Skeletal muscle cell (primary cell): ENCODE results near the gene UBXN7.
A peak's percentile ranks its signal among the peaks of the same experiment; 100 is the strongest.
"Not testable (repeated sequence)": the region's sequence is repeated elsewhere in the genome, so short reads cannot be mapped to it uniquely, and the experiment has no call there.

ENCODE experiments used
- DNase-seq: peaks from one replicate; pipeline ENCODE4 v3.0.0-alpha.2; 2010; ENCODE audit warnings: low read depth
- H3K4me3 ChIP-seq: 2 replicates; pipeline ENCODE4 v1.5.1; 2011; ENCODE audit warnings: low read depth, mild to moderate bottlenecking, control low read depth, low read length, moderate library complexity

The UBXN7 gene

DNA sequence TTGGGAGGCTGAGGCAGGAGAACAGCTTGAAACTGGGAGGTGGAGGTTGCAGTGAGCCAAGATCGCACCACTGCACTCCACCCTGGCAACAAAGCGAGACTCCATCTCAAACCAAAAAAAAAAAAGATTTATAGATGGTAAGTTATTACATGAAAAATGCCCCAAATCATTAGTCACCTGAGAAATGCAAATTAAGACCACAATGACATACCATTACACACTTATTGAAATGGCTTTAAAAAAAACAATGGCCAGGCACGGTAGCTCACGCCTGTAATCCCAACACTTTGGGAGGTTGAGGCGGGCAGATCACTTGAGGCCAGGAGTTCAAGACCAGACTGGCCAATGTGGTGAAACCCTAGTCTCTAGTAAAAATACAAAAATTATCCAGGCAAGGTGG lies 10.6 kb downstream of the UBXN7 start:
- DNase-seq, H3K4me3 ChIP-seq: not testable (repeated sequence)

- no peak overlapping the region for H3K4me3 ChIP-seq
- DNase-seq, result no peak
Observed at GRCh38 chr3:196419386-196419785, 12.8 kb downstream of the UBXN7 start.

- no peak overlapping the region for H3K4me3 ChIP-seq
- no peak for DNase-seq
Observed at GRCh38 chr3:196418601-196419000, 13.6 kb downstream of the UBXN7 start.

GRCh38 chr3:196414469-196414868 lies 17.8 kb downstream of the UBXN7 start:
- no peak for DNase-seq
- no peak overlapping the region for H3K4me3 ChIP-seq

- no peak for DNase-seq
Observed at GRCh38 chr3:196412704-196413103, 19.5 kb downstream of the UBXN7 start.

GRCh38 chr3:196409409-196409808 lies 22.8 kb downstream of the UBXN7 start:
- no peak for DNase-seq
- no peak overlapping the region for H3K4me3 ChIP-seq

More at GRCh38 chr3:196412704-196413103, 19.5 kb downstream of the UBXN7 start:
- no peak overlapping the region for H3K4me3 ChIP-seq

GRCh38 chr3:196408565-196409300 lies 23.5 kb downstream of the UBXN7 start:
- H3K4me3 ChIP-seq, result no peak overlapping the region
- DNase-seq, result no peak

DNA sequence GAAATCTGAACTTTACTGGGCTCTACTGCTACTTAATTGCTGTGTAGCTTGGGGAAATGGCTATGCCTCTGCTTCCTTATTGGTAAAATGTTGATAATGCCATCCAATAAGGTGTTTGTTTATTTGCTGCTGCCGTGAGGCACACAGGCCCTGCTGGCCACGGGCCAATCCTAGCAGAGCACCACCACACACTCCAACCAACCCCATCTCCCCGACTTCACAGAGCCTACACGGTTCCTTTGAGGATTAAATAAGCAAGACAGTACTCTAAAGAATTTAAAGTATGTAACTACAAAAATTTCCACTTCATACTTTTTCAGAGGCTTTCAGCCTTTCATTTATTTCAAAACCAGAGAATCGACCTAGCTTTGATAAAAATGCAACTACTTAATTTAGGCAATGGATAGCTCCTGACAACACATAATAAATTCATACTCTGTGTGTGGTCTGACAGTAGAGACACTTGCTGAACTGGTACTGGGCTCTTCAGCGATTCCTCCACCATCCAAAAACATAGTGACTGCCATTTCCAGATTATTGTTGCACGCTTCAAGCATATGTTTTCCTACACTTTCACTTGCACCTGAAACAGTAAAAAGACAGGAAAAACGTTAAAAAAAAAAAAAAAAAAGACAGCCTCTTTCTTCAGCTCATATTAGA lies 25.3 kb downstream of the UBXN7 start:
- DNase-seq, result no peak

DNA sequence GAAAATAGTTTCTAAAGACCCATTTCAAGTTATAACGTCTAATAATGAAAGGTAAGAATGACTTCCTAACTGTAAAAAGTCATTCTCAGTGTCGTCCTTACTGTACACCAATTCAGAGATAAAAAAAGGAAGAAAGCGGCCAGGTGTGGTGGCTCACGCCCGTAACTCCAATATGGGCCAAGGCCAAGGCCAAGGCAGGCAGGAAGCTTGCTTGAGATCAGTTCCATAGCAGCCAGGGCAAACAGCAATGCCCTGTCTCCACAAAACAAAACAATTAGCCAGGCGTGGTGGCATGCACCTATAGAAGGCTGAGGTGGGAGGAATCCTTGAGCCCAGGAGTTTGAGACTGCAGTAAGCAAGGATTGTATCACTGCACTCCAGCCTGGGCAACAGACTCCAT lies 31.9 kb downstream of the UBXN7 start:
- DNase-seq, result no peak
- no peak overlapping the region for H3K4me3 ChIP-seq

More for the DNA sequence above, 25.3 kb downstream of the UBXN7 start:
- no peak overlapping the region for H3K4me3 ChIP-seq

DNA sequence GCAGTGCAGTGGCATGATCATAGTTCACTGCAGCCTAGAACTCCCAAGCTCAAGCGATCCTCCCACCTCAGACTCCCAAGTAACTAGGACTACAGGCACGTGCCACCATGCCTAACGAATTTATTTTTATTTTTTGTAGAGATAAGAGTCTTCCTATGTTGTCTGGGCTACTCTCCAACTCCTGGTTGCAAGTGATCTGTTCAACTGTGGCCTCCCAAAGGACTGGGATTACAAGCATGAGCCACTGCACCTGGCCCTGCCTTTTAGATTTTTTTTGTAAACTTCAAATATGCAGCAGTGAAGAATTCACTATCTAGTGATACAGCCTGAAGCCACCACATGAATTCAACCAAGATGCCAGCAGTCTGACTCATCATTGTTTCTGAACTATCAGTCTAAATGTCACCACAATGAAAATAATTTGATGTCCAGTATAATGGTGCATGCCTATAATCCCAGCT lies 32.7 kb downstream of the UBXN7 start:
- peak; percentile 34 for DNase-seq
- H3K4me3 ChIP-seq, result no peak overlapping the region

GRCh38 chr3:196398782-196399181 lies 33.4 kb downstream of the UBXN7 start:
- H3K4me3 ChIP-seq, result no peak overlapping the region
- no peak for DNase-seq

GRCh38 chr3:196397941-196398340 lies 34.3 kb downstream of the UBXN7 start:
- no peak for DNase-seq

DNA sequence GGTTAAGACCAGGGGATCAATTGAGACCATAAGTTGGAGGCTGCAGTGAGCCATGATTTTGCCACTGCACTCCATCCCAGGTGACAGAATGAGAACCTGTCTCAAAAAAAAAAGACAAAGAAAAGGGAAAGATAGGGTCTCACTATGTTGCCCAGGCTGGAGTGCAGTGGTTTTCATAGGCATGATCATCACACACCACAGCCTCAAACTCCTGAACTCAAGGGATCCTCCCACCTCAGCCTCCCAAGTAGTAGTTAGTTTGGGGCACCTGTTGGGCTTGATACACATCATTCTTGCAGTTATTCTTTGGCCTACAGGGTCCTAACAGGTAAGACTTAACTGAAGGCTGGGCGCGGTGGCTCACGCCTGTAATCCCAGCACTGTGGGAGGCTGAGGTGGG lies 42.1 kb downstream of the UBXN7 start:
- no peak for DNase-seq
- H3K4me3 ChIP-seq, result no peak overlapping the region

More at GRCh38 chr3:196397941-196398340, 34.3 kb downstream of the UBXN7 start:
- H3K4me3 ChIP-seq, result no peak overlapping the region

- DNase-seq, result peak; percentile 1
- H3K4me3 ChIP-seq, result no peak overlapping the region
Observed at GRCh38 chr3:196388956-196389355, 43.3 kb downstream of the UBXN7 start.

DNA sequence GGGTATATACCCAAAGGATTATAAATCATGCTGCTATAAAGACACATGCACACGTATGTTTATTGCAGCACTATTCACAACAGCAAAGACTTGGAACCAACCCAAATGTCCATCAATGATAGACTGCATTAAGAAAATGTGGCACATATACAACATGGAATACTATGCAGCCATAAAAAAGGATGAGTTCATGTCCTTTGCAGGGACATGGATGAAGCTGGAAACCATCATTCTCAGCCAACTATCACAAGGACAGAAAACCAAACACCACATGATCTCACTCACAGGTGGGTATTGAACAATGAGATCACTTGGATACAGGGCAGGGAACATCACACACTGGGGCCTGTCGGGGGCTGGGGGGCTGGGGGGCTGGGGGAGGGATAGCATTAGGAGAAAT lies 44.3 kb downstream of the UBXN7 start:
- not testable (repeated sequence) for DNase-seq, H3K4me3 ChIP-seq

DNA sequence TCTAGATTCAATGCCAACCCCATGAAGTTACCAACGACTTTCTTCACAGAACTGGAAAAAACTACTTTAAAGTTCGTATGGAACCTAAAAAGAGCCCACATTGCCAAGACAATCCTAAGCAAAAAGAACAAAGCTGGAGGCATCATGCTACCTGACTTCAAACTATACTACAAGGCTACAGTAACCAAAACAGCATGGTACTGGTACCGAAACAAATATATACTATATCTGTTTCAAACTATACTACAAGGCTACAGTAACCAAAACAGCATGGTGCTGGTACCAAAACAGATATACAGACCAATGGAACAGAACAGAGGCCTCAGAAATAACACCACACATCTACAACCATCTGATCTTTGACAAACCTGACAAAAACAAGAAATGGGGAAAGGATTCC lies 45.4 kb downstream of the UBXN7 start:
- not testable (repeated sequence) for DNase-seq, H3K4me3 ChIP-seq

- DNase-seq, H3K4me3 ChIP-seq: not testable (repeated sequence)
Observed at GRCh38 chr3:196386034-196386433, 46.2 kb downstream of the UBXN7 start.

DNA sequence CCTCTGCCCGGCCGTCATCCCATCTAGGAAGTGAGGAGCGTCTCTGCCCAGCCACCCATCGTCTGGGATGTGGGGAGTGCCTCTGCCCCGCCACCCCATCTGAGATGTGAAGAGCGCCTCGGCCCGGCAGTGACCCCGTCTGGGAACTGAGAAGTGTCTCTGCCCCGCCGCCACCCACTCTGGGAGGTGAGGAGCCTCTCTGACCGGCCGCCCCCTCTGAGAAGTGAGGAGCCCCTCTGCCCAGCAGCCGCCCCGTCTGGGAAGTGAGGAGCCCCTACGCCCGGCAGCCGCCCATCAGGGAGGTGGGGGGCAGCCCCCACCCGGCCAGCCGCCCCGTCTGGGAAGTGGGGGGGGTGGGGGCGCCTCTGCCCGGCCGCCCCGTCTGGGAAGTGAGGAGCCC lies 46.8 kb downstream of the UBXN7 start:
- H3K4me3 ChIP-seq, DNase-seq: not testable (repeated sequence)

- DNase-seq, result no peak
Observed at GRCh38 chr3:196378146-196378841, 53.9 kb downstream of the UBXN7 start.

GRCh38 chr3:196377321-196377720 lies 54.9 kb downstream of the UBXN7 start:
- no peak for DNase-seq
- no peak overlapping the region for H3K4me3 ChIP-seq

More at GRCh38 chr3:196378146-196378841, 53.9 kb downstream of the UBXN7 start:
- H3K4me3 ChIP-seq, result no peak overlapping the region
